ENCODE measurements around the gene KHK. TPM values are rescaled to one million over a fixed set of nuclear protein-coding genes. Genes with fewer than 3 reads are reported as not detected.

KHK gene
- polyA plus RNA-seq, 2 of the 4 experiments (the other 2 are of a cell fraction), result 4.2 to 7.6 TPM

DNA sequence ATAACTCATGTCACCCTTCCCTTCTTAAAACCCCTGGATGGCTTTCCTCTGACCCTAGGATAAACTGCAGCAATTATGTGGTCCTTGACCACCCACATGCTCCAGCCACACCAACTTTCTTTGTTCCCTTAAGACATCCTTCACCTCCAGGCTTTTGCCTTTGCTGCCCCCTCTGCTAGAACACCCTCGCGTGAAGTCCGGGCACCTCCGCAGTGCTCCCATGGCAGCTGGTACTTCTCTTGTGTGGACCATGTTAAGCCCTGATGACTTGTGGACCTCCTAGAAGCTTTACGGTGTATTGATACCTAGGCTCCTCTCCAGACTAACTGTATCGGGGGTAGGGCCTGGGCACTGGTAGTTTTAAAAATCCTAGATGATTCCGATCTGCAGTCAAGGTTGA lies 36.2 kb downstream of the KHK start:
- Histone ChIP-seq H3K9me3 (no peaks in the 10 kb centered on the region), H3K4me1 (peaks cover 8% of the 10 kb centered on the region; the same call in 1 of the 3 replicates), H3K27ac (no peak overlapping the region; a peak in 1 of 6 replicates), H3K4me2 (peak overlapping the region; percentile 90), H3K4me3 (no peak overlapping the region)
- DNase-seq (ENCODE audit: low read depth in 1 of 2, low spot score in 1 of 2), result no peak
- FAIRE-seq, result no peak
- no peak; a peak in 1 of 6 replicates for ATAC-seq
- CTCF ChIA-PET, result interaction anchor here (0.6 to 2.9 kb wide), 6 partner anchors 9 to 881 kb away, joined by 3 to 25 read pairs (median 6); partner anchors contain the start of genes PREB and TRIM54
- WGBS (ENCODE audit: missing lambda C conversion rate), result 93% methylated on average over 7 of the region's 7 CpGs
- POLR2A ChIA-PET, result interaction anchor here (0.6 to 1.9 kb wide), 2 partner anchors 11 to 22 kb away, joined by 3 to 17 read pairs; partner anchors contain the start of gene PREB
- TF ChIP-seq TFCP2L1 (CRISPR knock-in tag; IDR thresholded peaks at IDR 0.05) (no peak), NPAS2 (CRISPR knock-in tag; IDR thresholded peaks at IDR 0.05; ENCODE audit: borderline replicate concordance) (no peak), NFE2L2 (conservative IDR thresholded peaks at IDR 0.05; ENCODE audit: low read length) (no peak), REST (IDR thresholded peaks at IDR 0.05) (no peak), ZSCAN20 (CRISPR knock-in tag; IDR thresholded peaks at IDR 0.05) (no peak), MYC (IDR thresholded peaks at IDR 0.05; ENCODE audit: borderline replicate concordance, low read length) (no peak), CBX8 (IDR thresholded peaks at IDR 0.05) (no peak), HOXA7 (CRISPR knock-in tag; IDR thresholded peaks at IDR 0.05) (no peak), FOSL2 (IDR thresholded peaks at IDR 0.05) (no peak), FOSL2 (CRISPR knock-in tag; IDR thresholded peaks at IDR 0.05) (no peak), MAX (IDR thresholded peaks at IDR 0.05) (no peak)
- TF ChIP-seq, protein P1, sequence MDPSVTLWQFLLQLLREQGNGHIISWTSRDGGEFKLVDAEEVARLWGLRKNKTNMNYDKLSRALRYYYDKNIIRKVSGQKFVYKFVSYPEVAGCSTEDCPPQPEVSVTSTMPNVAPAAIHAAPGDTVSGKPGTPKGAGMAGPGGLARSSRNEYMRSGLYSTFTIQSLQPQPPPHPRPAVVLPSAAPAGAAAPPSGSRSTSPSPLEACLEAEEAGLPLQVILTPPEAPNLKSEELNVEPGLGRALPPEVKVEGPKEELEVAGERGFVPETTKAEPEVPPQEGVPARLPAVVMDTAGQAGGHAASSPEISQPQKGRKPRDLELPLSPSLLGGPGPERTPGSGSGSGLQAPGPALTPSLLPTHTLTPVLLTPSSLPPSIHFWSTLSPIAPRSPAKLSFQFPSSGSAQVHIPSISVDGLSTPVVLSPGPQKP (IDR thresholded peaks at IDR 0.05; ENCODE audit: low read depth, low read length), result no peak

DNA sequence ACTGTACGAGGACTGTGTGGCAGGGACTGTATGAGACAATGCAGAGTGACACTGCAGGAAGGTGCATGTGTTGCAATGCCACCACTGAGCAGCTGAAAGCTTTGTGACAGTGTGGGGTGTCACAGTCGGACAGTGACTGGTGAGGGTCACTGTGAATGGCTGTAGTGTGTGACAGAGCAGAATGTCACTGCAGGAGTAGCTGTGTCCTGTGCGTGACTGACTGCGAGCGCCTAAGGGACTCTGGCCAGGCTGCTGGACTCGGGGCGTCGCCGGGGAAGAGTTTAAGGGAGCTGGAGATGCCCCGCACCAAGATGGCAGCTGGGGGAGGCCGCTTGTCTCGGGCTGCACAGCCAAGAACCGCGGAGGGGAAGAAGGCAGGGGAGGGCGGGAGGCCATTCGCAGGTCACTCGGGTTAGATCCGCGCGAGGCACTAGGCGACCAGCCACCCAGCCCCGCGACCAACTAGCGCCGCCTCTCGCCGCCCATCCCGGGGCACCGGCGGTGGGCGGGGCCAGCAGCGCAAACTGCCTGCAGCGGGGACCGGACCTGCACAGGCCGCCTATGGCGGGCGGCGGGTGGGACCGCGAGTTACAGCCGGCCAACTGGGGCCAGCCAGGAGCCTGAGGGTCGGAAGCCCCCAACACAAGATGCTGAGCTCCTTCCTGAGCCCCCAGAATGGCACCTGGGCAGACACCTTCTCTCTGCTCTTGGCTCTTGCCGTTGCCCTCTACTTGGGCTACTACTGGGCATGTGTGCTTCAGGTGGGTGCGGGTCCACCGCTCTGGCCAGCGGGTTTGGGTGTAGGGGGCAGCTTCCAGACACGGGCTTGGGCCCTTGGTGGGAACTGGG lies 37.0 kb downstream of the KHK start, which contains the start of gene ABHD1:
TSS of gene ABHD1 (plus strand) at position 514 of the 849 bp plus-strand sequence. CDS start at position 648, 134 bp downstream.
- DNase-seq (ENCODE audit: low read depth in 1 of 2, low spot score in 1 of 2), result peak; percentile 36 to 69
- CTCF ChIA-PET, result interaction anchor here (0.6 to 2.9 kb wide), 16 partner anchors 10 to 882 kb away, joined by 3 to 25 read pairs (median 4); partner anchors contain the start of genes KHK, PREB and TRIM54
- WGBS (ENCODE audit: missing lambda C conversion rate), result 7% methylated on average over 39 of the region's 47 CpGs
- FAIRE-seq, result no peak
- Histone ChIP-seq H3K4me1 (peaks cover 3% of the 10 kb centered on the region; the same call in 1 of the 3 replicates), H3K4me2 (peak within 1 kb of the TSS; percentile 90), H3K27ac (peak within 1 kb of the TSS; percentile 73 to 87), H3K4me3 (peak within 1 kb of the TSS; percentile 56), H3K9me3 (no peaks in the 10 kb centered on the region)
- peak; percentile 79 to 91 for ATAC-seq
- POLR2A ChIA-PET, result interaction anchor here (0.6 to 1.9 kb wide), 3 partner anchors 9 to 21 kb away, joined by 3 to 17 read pairs (median 3); partner anchors contain the start of gene PREB
- no peak for TF ChIP-seq NPAS2 (CRISPR knock-in tag; IDR thresholded peaks at IDR 0.05; ENCODE audit: borderline replicate concordance)
- TF ChIP-seq CEBPB (IDR thresholded peaks at IDR 0.05), result peak in 1 of 2 experiments; percentile 21; a peak in 1 of 4 replicates
- TF ChIP-seq, protein P1 (IDR thresholded peaks at IDR 0.05; ENCODE audit: low read depth, low read length), result no peak
- peak; percentile 55; the same call in 1 of the 2 replicates for TF ChIP-seq E2F6 (IDR thresholded peaks at IDR 0.05; ENCODE audit: borderline replicate concordance, low read depth)
- TF ChIP-seq, protein P2, sequence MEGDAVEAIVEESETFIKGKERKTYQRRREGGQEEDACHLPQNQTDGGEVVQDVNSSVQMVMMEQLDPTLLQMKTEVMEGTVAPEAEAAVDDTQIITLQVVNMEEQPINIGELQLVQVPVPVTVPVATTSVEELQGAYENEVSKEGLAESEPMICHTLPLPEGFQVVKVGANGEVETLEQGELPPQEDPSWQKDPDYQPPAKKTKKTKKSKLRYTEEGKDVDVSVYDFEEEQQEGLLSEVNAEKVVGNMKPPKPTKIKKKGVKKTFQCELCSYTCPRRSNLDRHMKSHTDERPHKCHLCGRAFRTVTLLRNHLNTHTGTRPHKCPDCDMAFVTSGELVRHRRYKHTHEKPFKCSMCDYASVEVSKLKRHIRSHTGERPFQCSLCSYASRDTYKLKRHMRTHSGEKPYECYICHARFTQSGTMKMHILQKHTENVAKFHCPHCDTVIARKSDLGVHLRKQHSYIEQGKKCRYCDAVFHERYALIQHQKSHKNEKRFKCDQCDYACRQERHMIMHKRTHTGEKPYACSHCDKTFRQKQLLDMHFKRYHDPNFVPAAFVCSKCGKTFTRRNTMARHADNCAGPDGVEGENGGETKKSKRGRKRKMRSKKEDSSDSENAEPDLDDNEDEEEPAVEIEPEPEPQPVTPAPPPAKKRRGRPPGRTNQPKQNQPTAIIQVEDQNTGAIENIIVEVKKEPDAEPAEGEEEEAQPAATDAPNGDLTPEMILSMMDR (IDR thresholded peaks at IDR 0.05), result no peak
- TF ChIP-seq NR3C1 (IDR thresholded peaks at IDR 0.05), result no peak
- TF ChIP-seq NFE2L2 (conservative IDR thresholded peaks at IDR 0.05; ENCODE audit: low read length), result no peak
- TF ChIP-seq HDAC2 (IDR thresholded peaks at IDR 0.05), result no peak
- TF ChIP-seq CHD2 (IDR thresholded peaks at IDR 0.05; ENCODE audit: low read length, partially characterized antibody), result no peak
- TF ChIP-seq PHF8 (IDR thresholded peaks at IDR 0.05; ENCODE audit: borderline replicate concordance, low read depth), result peak; percentile 96
- TF ChIP-seq, protein P3, sequence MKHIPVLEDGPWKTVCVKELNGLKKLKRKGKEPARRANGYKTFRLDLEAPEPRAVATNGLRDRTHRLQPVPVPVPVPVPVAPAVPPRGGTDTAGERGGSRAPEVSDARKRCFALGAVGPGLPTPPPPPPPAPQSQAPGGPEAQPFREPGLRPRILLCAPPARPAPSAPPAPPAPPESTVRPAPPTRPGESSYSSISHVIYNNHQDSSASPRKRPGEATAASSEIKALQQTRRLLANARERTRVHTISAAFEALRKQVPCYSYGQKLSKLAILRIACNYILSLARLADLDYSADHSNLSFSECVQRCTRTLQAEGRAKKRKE (CRISPR knock-in tag; IDR thresholded peaks at IDR 0.05; ENCODE audit: low read depth), result no peak
- TF ChIP-seq, protein P4, sequence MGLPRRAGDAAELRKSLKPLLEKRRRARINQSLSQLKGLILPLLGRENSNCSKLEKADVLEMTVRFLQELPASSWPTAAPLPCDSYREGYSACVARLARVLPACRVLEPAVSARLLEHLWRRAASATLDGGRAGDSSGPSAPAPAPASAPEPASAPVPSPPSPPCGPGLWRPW (IDR thresholded peaks at IDR 0.05), result no peak
- TF ChIP-seq SREBF2 (IDR thresholded peaks at IDR 0.05), result no peak
- TF ChIP-seq BHLHE40 (IDR thresholded peaks at IDR 0.05; ENCODE audit: low read depth, low read length), result no peak

Measured in A549 (cell line).